Activated T-cell treated with anti-CD3 and anti-CD28 coated beads, Interleukin-2, amount 50 U/mL, for 1 hour (primary cell): ENCODE measurements around the gene TRIM44.

Experiments
- DNase-seq: peaks from one replicate; pipeline ENCODE4 v3.0.0-alpha.2; 2020

The TRIM44 gene

GRCh38 chr11:35662649-35663407 lies at the start of gene TRIM44:
Gene TRIM44 (plus strand): TSS chr11:35662775. CDS start chr11:35663112, 337 bp downstream.
- peak; percentile 79 for DNase-seq

GRCh38 chr11:35614939-35615569 lies 47.5 kb upstream of the TRIM44 start:
- no peak for DNase-seq

DNA sequence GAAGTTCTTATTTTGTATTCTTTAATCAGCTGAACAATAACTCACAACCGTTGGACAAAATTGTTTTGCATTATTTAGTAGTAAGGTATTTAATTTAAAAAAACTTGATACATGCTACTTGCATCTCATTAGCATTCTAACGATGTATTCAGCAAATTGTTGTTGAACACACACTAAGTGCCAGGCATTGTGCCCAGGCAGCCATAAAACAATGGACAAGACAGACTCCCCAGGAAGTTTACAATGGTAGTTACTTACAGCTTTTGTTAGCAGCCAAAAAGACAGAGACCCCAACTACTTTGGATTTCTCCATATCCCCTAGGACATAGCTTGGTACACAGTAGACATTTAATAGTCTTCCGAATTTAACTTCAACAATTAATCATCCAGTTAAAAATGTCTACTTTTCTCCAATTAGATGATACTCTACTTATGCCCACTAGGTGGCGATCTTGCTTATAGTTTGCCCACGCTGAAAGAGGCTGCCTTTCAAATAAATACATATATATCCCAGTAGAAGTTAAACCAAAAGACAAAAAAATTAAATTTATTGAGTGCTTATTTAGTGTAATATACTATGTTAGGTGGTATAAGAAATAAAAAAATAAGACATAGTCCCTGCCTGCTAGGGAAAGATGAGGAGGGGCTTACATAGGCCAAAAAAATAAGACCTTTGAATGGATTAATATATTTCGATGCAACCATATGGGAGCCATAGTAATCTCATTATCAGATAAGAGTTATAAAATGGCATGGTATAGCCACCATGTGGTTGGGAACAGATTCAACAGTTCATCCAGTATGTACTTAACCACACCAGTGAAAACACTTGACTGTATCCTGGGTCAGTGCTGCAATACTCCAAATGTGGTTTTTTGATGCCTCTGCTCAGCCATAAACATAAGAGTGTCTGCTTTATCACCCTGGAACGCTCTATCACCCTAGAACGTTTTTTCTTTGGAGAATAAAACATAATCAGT lies 46.4 kb upstream of the TRIM44 start:
- DNase-seq, result no peak

DNA sequence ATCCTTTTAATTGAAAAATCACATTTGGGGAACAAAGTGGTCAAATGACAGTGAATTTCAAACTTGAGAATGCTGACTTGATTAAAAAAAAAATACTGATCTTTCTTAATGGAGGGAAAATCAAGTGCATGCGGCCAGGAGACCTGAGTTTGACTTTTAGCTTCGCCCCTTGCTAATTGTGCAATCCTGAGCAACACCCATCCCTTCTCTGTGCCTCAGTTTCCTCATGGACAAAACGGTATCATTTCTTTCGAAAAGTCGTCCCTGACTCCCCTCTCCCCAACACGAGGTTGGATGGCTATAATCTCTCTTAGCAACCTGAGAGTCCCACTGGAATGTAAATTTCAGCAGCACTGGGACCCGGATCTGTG lies 45.3 kb upstream of the TRIM44 start:
- no peak for DNase-seq

DNA sequence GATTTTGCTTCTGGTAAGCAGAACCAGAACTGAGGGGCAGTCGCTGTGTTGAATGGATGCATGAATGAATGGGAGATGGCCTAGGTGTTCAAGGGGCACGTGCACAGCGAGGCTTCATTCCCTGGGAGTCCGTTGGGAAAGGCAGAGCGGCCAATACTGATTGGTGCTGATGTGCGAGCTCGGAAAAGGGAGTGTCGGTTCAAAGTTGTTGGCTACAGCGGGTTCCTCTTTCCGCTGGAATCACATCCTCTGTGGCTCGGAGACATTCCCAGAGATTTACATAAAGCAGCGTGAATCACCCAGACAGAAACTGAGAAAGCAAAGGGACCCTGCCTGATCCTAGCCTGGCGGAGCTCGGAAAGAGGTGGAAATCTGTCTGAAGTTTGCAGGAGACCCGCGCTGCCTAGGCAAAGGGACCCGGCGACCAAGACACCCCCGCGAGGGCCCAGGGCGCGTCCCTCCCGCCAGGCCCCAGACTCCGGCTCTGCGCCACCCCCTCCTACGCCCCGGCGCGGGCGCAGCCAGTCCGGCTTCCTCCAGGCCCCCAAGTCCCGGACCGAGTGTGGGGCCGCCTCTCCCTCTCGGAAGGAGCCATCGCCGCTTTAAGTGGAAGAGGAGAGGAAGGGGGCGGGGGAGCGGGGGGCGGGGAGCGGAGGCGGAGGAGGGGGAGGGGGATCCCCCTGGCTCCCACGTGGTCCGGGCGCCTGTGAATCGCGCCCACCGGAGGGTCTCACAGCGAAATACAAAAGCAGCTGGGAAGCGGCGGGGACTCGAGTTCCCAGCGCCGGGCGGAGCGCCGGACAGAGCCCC lies 44.7 kb upstream of the TRIM44 start, which contains the start of gene FJX1:
TSS of gene FJX1 (plus strand) at position 774 of the 810 bp plus-strand sequence. CDS start 177 bp downstream, outside the sequence.
- DNase-seq, result no peak

DNA sequence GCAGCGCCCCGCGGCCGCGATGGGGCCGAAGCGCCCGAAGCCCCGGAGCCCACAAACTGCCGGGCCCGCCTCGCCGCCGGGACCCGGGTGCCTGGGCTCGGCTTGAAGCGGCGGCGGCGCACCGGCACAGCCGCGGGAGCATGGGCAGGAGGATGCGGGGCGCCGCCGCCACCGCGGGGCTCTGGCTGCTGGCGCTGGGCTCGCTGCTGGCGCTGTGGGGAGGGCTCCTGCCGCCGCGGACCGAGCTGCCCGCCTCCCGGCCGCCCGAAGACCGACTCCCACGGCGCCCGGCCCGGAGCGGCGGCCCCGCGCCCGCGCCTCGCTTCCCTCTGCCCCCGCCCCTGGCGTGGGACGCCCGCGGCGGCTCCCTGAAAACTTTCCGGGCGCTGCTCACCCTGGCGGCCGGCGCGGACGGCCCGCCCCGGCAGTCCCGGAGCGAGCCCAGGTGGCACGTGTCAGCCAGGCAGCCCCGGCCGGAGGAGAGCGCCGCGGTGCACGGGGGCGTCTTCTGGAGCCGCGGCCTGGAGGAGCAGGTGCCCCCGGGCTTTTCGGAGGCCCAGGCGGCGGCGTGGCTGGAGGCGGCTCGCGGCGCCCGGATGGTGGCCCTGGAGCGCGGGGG lies 44.0 kb upstream of the TRIM44 start:
- DNase-seq, result no peak

- DNase-seq, result peak; percentile 30
Measured at GRCh38 chr11:35619116-35619854, 43.3 kb upstream of the TRIM44 start.

- no peak for DNase-seq
Measured at GRCh38 chr11:35619855-35620640, 42.5 kb upstream of the TRIM44 start.

DNA sequence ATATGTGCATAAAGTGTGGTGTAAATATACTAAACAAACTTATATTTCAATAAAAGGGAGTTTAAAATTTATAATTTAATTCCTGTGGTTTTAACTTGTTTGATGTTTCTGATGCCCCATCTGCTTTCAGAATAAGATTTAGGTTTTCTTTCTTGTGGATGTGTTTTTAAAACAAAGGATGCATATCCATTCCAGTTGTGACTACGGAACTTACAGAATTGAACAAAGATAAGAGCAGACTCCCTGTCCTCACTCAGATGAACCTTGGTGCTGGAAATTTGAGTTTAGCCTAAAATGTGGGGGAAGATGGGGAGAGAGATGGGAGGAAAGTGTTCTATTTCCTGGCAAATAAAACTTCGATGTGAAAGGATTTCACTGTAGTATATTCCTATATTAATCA lies 41.8 kb upstream of the TRIM44 start:
- no peak for DNase-seq

DNA sequence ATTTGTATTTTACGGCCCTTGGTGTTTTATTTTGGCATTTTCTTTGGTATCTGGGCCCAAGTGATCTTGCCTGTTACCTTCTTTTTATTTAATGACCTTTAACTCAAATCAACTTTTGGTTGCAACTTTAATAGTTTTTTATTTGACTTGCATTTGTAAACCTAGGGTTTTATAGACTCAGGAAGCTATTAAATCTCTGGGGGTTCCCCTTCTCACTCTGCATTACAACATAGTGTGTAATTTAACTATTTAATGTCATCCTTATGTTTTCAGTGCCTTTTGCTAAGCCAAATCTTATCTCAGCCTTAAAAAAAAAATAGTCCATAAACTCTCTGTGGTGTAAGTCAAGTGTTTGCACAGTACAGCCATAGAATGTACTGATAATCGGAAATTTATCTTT lies 41.0 kb upstream of the TRIM44 start:
- no peak for DNase-seq

GRCh38 chr11:35622070-35622469 lies 40.5 kb upstream of the TRIM44 start:
- no peak for DNase-seq

DNA sequence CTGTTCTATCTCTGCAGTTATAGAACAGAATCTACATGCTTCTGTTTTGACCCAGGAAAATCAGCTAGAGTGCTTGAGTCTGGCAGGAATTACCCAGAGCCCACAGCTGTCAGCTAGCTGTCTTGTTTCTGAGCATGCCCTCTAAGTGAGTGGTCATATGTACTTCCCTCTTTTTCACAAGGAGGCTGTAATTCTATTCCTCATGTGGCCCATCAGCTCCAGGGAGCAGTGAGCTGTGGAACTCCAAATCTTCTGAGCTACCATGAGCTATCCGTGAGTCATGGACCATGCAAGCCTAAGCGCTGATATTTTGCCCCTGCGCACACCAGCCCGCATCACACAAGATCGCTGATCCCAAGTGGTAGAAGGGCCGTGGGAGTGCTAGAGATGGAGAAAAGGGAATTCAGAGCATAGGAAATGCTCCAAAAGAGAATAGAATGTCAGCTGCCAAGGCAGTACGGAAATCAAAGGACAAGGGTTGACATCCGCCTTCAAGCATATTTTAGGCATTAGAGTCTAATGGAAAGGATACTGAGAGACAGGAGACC lies 38.9 kb upstream of the TRIM44 start:
- no peak for DNase-seq

DNA sequence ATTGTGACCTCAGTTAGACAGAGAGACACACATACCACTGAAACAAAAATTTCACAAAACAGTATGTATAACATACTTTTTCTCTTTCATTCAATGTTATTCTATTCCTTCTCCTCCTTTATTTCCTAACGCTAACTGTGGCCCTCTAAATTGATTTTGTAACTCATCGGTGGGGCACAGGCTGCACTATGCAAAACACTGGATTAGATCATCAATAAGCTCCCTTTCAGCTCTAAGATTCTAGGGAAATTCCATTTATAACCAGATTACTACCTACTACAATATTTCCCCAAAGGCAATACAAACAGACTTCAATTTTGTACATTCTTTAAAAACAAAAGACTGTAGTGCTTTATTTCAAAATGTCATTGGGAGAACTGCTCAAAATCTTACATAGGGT lies 38.3 kb upstream of the TRIM44 start:
- DNase-seq, result no peak

DNA sequence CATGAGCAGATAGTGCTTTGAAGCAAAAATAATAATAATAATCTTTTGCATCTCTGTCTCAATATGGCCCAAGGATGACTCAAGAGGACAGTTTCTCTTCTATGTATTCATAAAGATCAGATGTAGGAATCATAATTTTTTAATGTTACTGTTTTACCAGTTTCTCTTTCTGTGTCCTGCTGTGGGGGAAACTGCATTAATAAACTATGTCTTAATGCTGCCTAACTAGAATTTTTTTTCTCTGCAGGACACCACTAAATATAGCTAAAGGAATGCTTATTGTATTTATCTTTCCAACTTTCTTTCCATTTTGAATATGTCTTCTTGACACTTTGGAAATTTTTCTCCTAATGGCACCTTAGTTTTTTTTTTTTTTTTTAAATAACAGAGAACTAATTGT lies 37.8 kb upstream of the TRIM44 start:
- DNase-seq, result no peak

GRCh38 chr11:35626501-35626900 lies 36.1 kb upstream of the TRIM44 start:
- DNase-seq, result no peak

DNA sequence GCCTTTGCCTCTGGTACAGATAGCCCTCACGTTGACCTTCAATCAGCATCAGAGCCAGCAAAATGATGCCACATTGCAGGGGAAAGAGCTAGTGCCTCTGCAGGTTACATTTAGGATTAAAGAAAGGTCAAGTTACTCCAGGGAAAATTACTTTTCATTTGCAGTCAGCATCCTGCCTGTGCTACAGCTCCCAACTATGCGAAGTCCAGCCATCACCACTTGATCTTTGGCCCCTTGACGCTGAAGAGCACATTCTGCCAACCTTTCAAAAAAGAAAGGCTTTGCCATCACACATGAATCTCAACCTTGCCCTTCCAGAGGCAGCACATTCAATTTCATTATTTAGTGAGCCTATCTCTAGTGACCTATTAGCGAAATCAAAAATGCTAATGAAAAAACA lies 33.1 kb upstream of the TRIM44 start:
- no peak for DNase-seq

GRCh38 chr11:35629914-35630313 lies 32.7 kb upstream of the TRIM44 start:
- DNase-seq, result no peak

GRCh38 chr11:35631891-35632290 lies 30.7 kb upstream of the TRIM44 start:
- DNase-seq, result no peak

GRCh38 chr11:35632301-35632700 lies 30.3 kb upstream of the TRIM44 start:
- DNase-seq, result no peak

- DNase-seq, result no peak
Measured at GRCh38 chr11:35633827-35634423, 28.6 kb upstream of the TRIM44 start.
